ENCODE results near the gene OSBP2.

GRCh38 chr22:30838111-30838510 is 143.4 kb downstream of the OSBP2 start:
- TF ChIP-seq CTCF (IDR thresholded peaks at IDR 0.05) (no peak), POLR2A (IDR thresholded peaks at IDR 0.05) (no peak)

Data from testis (tissue), 2 donors.